GM12878 (cell line): ENCODE measurements around the gene LDLRAD3.

Experiments used
- POLR2A ChIP-seq: IDR thresholded peaks from 2 replicates; pipeline ENCODE4 v1.6.1; 2011; ENCODE audit warnings: low read depth, mild to moderate bottlenecking, low read length
- POLR2AphosphoS5 ChIP-seq: IDR thresholded peaks from 2 replicates; pipeline ENCODE4 v1.6.1; 2011; ENCODE audit warnings: mild to moderate bottlenecking, low read length, inconsistent platforms
- TF ChIP-seq, protein P1 (sequence below): IDR thresholded peaks from 2 replicates; pipeline ENCODE4 v1.6.1; 2012; ENCODE audit warnings: low read depth, low read length, improper control_type of control experiment

DNA sequence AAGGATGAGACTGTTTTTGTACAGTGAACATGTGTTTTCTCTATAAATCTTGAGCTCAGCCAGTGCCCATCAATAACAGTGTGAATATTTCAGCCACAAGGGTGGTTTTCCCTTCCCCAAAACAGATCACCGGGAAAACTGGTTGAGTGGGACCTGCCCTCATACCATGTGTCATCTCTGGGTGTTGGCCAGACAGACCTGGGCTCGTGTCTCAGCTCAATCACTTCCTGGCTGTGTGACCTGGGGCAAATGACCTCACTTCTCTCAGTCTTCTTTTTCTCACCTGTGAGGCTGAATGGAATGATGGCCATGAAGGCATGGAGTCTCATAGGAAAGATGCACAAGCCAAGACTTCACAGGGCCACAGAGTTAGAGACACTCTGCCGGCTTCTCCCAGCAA, 270.6 kb downstream of the LDLRAD3 start:
- TF ChIP-seq POLR2AphosphoS5 (no peak), POLR2A (no peak)
- TF ChIP-seq, protein P1, sequence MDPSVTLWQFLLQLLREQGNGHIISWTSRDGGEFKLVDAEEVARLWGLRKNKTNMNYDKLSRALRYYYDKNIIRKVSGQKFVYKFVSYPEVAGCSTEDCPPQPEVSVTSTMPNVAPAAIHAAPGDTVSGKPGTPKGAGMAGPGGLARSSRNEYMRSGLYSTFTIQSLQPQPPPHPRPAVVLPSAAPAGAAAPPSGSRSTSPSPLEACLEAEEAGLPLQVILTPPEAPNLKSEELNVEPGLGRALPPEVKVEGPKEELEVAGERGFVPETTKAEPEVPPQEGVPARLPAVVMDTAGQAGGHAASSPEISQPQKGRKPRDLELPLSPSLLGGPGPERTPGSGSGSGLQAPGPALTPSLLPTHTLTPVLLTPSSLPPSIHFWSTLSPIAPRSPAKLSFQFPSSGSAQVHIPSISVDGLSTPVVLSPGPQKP: no peak
